SHP77 treated with DMSO at 0.1 percent for 48 hours (cell line): ENCODE results near the gene GUCA2B.
A peak's percentile ranks its signal among the peaks of the same experiment; 100 is the strongest.

ENCODE experiments used
- DNase-seq: peaks from one replicate; lab custom pipeline; 2025; lab: John Stamatoyannopoulos, UW

GUCA2B gene

GRCh38 chr1:42142894-42143675, 10.1 kb upstream of the GUCA2B start:
- no peak for DNase-seq

- no peak for DNase-seq
Measured at GRCh38 chr1:42143896-42144710, 9.1 kb upstream of the GUCA2B start.

- no peak for DNase-seq
Measured at GRCh38 chr1:42144711-42145388, 8.4 kb upstream of the GUCA2B start.

- DNase-seq = no peak
Measured at GRCh38 chr1:42145389-42145716, 7.9 kb upstream of the GUCA2B start.

- no peak for DNase-seq
Measured at GRCh38 chr1:42145764-42146625, 7.2 kb upstream of the GUCA2B start.

GRCh38 chr1:42146626-42147320, 6.4 kb upstream of the GUCA2B start:
- peak; percentile 6 for DNase-seq

- no peak for DNase-seq
Measured at GRCh38 chr1:42148166-42148565, 5.0 kb upstream of the GUCA2B start.

GRCh38 chr1:42150651-42151050, 2.6 kb upstream of the GUCA2B start:
- DNase-seq = no peak

- no peak for DNase-seq
Measured at GRCh38 chr1:42152119-42152518, 1.1 kb upstream of the GUCA2B start.

GRCh38 chr1:42153624-42154023, 414 bp downstream of the GUCA2B start:
- no peak for DNase-seq

- no peak for DNase-seq
Measured at GRCh38 chr1:42154685-42155084, 1.5 kb downstream of the GUCA2B start.

- DNase-seq = no peak
Measured at GRCh38 chr1:42155362-42155761, 2.2 kb downstream of the GUCA2B start.

- peak; percentile 71 for DNase-seq
Measured at GRCh38 chr1:42157667-42158066, 4.5 kb downstream of the GUCA2B start.

GRCh38 chr1:42158189-42158588, 5.0 kb downstream of the GUCA2B start:
- DNase-seq = no peak

- no peak for DNase-seq
Measured at GRCh38 chr1:42162181-42162580, 9.0 kb downstream of the GUCA2B start.

- DNase-seq = no peak
Measured at GRCh38 chr1:42163114-42163513, 9.9 kb downstream of the GUCA2B start.

GRCh38 chr1:42163536-42164503, 10.6 kb downstream of the GUCA2B start:
- no peak for DNase-seq

GRCh38 chr1:42164551-42165420, 11.6 kb downstream of the GUCA2B start, which contains the start of gene GUCA2A:
TSS of gene GUCA2A (minus strand) at chr1:42164745. CDS start at chr1:42164712, 33 bp downstream.
- DNase-seq = no peak
